ENCODE measurements around the gene PTPRA.

- TF ChIP-seq, protein P1, sequence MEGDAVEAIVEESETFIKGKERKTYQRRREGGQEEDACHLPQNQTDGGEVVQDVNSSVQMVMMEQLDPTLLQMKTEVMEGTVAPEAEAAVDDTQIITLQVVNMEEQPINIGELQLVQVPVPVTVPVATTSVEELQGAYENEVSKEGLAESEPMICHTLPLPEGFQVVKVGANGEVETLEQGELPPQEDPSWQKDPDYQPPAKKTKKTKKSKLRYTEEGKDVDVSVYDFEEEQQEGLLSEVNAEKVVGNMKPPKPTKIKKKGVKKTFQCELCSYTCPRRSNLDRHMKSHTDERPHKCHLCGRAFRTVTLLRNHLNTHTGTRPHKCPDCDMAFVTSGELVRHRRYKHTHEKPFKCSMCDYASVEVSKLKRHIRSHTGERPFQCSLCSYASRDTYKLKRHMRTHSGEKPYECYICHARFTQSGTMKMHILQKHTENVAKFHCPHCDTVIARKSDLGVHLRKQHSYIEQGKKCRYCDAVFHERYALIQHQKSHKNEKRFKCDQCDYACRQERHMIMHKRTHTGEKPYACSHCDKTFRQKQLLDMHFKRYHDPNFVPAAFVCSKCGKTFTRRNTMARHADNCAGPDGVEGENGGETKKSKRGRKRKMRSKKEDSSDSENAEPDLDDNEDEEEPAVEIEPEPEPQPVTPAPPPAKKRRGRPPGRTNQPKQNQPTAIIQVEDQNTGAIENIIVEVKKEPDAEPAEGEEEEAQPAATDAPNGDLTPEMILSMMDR (IDR thresholded peaks at IDR 0.05; ENCODE audit: low read depth, low read length, missing input control): no peak
- TF ChIP-seq TAF1 (conservative IDR thresholded peaks at IDR 0.05) (no peak), GABPA (IDR thresholded peaks at IDR 0.05 in 1 of 2, conservative IDR thresholded peaks at IDR 0.05 in 1 of 2) (no peak), SP1 (IDR thresholded peaks at IDR 0.05) (no peak), MAX (IDR thresholded peaks at IDR 0.05) (no peak), YY1 (IDR thresholded peaks at IDR 0.05) (no peak), FOXA1 (IDR thresholded peaks at IDR 0.05) (no peak), HNF4G (IDR thresholded peaks at IDR 0.05) (no peak), JUND (IDR thresholded peaks at IDR 0.05) (no peak), EGR1 (IDR thresholded peaks at IDR 0.05; ENCODE audit: low read depth in 2 of 2) (no peak)
- TF ChIP-seq, protein P2, sequence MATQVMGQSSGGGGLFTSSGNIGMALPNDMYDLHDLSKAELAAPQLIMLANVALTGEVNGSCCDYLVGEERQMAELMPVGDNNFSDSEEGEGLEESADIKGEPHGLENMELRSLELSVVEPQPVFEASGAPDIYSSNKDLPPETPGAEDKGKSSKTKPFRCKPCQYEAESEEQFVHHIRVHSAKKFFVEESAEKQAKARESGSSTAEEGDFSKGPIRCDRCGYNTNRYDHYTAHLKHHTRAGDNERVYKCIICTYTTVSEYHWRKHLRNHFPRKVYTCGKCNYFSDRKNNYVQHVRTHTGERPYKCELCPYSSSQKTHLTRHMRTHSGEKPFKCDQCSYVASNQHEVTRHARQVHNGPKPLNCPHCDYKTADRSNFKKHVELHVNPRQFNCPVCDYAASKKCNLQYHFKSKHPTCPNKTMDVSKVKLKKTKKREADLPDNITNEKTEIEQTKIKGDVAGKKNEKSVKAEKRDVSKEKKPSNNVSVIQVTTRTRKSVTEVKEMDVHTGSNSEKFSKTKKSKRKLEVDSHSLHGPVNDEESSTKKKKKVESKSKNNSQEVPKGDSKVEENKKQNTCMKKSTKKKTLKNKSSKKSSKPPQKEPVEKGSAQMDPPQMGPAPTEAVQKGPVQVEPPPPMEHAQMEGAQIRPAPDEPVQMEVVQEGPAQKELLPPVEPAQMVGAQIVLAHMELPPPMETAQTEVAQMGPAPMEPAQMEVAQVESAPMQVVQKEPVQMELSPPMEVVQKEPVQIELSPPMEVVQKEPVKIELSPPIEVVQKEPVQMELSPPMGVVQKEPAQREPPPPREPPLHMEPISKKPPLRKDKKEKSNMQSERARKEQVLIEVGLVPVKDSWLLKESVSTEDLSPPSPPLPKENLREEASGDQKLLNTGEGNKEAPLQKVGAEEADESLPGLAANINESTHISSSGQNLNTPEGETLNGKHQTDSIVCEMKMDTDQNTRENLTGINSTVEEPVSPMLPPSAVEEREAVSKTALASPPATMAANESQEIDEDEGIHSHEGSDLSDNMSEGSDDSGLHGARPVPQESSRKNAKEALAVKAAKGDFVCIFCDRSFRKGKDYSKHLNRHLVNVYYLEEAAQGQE (IDR thresholded peaks at IDR 0.05): no peak
- TF ChIP-seq, protein P3, sequence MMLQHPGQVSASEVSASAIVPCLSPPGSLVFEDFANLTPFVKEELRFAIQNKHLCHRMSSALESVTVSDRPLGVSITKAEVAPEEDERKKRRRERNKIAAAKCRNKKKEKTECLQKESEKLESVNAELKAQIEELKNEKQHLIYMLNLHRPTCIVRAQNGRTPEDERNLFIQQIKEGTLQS (IDR thresholded peaks at IDR 0.05): no peak
These were observed 17.5 kb downstream of the PTPRA start for GRCh38 chr20:2890742-2891141.
